Measurements from ENCODE around the gene NR5A2.
"Not testable (repeated sequence)": the region's sequence is repeated elsewhere in the genome, so short reads cannot be mapped to it uniquely, and the experiment has no call there.

Gene NR5A2

GRCh38 chr1:200163911-200164310, 136.4 kb downstream of the NR5A2 start:
- DNase-seq (ENCODE audit: low read depth in 2 of 2): no peak

DNA sequence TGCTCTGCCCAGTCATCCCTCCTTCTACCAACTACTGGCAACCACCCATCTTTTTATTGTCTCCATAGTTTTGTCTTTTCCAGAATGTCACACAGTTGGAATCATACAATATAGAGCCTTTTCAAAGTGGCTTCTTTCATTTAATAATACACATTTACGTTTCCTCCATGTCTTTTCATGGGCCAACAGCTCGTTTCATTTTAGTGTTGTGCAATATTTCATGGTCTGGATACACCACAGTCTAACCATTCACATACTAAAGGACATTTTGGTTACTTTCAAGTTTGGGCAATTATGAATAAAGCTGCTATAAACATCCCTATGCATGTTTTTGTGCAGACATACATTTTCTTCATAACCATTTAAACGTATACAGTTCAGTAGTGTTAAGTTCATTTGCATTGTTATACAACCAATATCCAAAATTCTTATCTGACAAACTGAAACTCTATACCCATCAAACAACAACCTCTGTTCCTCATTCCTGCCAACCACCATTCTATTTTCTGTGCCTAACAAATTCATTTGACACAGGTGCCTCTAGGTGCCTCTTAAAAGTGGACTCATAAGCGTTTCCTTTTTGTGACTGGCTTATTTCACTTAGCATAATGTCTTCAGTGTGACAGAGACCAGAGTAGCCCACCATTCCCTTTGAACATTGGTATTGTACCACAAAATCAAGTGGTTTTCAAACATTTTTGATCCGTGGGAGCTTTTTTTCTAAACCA, 138.1 kb downstream of the NR5A2 start:
- DNase-seq (ENCODE audit: low read depth in 2 of 2): no peak

- no peak for DNase-seq (ENCODE audit: low read depth in 2 of 2)
Measured at GRCh38 chr1:200166411-200166810, 138.9 kb downstream of the NR5A2 start.

- DNase-seq (ENCODE audit: low read depth in 2 of 2): no peak
Measured at GRCh38 chr1:200168926-200169325, 141.4 kb downstream of the NR5A2 start.

DNA sequence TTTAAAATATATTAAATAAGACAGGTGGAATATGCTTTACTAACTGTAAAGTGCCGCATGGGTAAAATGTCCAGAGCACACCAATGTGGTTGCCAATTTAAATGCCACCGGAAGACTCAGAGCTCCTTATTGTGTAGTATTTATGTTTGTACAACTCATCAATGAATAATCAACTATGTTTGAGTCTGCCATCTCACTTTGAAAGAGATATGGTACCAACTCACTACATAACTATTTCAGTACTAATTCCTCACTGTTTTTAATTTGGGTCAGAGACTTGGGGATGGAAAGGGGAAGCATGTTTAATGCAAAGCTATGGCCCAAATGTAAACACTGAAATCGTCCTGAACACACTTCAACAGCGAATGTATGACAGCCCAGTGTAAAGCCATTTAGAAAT, 144.8 kb downstream of the NR5A2 start:
- DNase-seq (ENCODE audit: low read depth in 2 of 2): no peak

DNA sequence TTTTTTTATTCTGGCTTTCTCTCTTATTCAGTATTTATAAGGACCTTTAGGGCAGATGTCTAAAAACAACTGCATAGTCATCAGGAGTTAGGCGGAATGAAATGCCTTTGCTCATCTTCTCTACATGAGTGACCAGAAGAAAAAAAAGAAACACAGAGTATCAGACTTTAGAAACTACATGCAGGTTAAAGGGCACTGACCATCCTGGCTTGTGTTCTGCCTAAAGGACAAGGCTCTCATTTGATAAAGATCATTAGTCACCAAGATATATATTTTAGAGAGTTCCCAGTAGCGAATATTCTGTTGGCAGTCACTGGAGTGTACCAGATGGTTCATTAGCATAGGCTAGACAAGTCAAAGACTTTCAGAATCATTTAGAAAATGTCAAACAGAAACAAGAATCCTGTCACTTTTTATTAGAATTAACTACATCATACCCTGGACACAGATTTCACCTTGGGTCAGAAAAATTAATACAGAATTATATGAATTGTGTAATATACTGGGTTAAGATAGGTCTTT, 145.6 kb downstream of the NR5A2 start:
- DNase-seq (ENCODE audit: low read depth in 2 of 2): no peak

DNA sequence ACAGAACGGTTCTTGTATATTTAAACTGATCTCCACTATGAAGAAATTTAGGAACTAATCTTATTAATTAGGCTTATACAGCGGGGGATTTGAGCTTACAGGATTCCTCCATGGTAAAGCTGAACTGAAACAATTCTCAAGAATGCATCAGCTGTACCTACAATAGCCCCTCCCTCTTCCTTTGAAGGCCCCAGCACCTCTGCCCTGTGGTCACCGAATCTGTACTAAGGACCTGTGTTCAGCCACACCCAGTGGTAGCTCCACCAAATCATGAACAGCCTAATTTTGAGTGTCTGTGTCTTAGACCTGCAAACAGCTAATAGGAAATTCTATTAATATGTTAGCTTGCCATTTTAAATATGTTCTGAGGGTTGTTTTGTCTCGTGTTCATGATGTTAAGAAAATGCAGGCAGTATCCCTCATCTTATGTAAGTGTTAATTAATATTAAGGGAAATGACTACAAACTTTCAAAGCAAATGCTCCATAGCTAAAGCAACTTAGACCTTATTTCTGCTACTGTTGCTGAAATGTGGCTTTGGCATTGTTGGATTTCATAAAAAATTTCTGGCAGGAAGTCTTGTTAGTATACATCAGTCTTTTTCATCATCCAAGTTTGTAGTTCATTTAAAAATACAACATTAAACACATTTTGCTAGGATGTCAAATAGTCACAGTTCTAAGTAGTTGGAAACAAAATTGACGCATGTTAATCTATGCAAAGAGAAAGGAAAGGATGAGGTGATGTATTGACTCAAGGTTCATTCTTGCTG, 147.2 kb downstream of the NR5A2 start:
- DNase-seq (ENCODE audit: low read depth in 2 of 2): no peak

- DNase-seq (ENCODE audit: low read depth in 2 of 2): no peak
Measured at GRCh38 chr1:200176181-200176580, 148.7 kb downstream of the NR5A2 start.

DNA sequence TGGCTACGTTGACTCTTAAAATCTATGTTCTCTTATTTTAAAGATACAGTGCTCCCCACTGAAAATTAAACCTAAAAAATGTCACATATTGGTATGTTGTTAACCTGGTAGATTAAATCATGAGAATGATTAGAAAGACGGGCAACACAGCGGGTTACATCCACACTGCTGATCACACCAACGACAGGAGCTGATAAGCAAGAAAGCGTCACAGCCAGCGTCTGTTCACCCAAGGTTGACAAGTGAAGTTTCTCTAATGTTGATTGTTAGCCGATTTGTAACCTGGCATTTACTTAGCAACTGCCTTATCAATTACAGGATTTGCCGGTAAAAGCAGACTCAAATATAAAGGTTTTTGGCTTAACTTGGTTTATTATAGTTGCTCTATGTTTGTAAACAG, 149.3 kb downstream of the NR5A2 start:
- no peak for DNase-seq (ENCODE audit: low read depth in 2 of 2)

DNA sequence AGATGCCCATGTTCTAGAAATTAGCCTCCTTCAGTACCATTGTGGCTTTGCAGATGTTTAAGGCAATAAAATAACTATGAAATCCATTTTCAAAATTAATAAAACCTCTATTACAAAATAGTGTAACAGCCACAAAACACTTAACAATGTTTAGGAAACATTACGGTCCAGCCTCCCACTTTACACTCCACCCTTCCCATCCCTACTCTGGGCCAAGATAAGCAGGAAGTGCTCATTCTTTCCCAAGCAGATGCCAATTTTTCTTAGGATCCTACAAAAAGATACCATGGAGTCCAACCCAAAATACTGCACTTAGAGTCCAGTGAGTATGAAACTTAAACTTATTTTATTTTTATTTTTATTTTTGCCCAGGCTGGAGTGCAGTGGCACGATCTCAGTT, 150.8 kb downstream of the NR5A2 start:
- DNase-seq (ENCODE audit: low read depth in 2 of 2): no peak

GRCh38 chr1:200179126-200179780, 151.7 kb downstream of the NR5A2 start:
- DNase-seq (ENCODE audit: low read depth in 2 of 2): no peak

DNA sequence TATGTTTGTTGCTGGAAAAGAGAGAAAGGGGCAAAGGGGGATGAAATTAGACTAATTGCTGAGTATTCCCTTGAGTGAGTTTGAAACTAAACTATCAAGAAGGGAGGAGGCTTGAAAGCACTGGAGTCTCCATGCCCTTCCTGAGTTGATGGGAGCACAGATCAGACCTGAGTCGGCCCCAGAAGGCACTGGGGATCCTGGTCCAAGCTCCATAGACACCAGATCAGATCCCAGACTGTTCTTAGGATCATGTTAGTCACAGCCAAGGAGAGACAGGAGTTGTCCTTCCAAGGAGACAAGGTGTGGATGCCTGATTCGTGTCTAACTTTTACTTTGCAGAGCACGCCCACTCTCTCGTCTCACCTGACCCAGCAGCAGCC, 152.3 kb downstream of the NR5A2 start:
- no peak for DNase-seq (ENCODE audit: low read depth in 2 of 2)

- DNase-seq (ENCODE audit: low read depth in 2 of 2): no peak
Measured at GRCh38 chr1:200180821-200181220, 153.3 kb downstream of the NR5A2 start.

GRCh38 chr1:200181861-200182260, 154.4 kb downstream of the NR5A2 start:
- no peak for DNase-seq (ENCODE audit: low read depth in 2 of 2)

DNA sequence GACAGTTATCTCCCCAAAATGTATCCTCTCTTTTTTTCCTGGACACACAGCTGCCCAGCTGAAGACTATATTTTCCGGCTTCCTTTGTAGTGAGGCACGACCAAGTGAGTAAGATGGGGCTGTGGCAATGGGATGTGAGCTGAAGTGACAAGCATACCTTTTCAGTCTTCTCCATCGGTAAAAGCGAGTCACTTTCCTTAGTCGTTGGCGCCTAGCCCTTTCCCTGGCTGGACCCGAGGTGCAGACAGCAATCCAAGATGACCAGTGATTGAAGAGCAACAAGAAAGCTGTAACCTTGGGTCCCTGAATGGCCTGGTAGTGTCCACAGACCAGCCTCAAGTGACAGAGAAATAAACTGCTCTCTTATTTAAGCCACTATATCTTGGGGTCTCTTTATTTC, 155.2 kb downstream of the NR5A2 start:
- DNase-seq (ENCODE audit: low read depth in 2 of 2): no peak

GRCh38 chr1:200183637-200184036, 156.1 kb downstream of the NR5A2 start:
- no peak for DNase-seq (ENCODE audit: low read depth in 2 of 2)

DNA sequence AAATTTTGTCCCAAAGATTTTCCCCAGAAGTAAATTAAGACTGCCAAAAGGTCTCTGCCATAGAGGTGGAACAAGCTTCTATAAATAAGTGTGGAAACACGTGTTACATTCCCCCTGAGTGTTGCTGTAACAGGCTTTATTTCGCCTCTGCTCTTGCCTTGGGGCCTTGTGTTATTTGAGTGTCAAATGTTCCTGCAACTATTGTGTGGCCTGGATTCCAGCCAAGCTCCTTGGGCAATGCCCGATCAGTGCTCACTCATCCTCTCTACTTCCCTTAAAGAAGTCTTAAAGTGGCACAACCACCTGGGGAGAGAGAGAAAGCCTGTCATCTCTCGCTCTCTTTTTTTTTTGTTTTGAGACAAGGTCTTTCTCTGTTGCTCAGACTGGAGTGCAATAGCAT, 156.7 kb downstream of the NR5A2 start:
- DNase-seq (ENCODE audit: low read depth in 2 of 2): no peak

DNA sequence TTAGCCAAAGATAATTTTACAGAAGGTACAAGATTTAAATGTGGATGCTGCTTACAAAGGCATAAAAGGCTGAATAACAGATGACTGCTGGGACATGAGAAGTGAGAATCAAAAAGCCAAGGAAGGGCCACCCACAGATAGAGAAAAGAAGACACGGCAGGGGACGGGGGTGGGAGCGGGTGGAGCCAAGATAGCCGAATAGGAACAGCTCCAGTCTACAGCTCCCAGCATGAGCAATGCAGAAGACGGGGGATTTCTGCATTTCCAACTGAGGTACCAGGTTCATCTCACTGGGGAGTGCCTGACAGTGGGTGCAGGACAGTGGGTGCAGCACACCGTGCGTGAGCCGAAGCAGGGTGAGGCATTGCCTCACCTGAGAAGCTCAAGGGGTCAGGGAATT, 157.7 kb downstream of the NR5A2 start:
- DNase-seq (ENCODE audit: low read depth in 2 of 2): not testable (repeated sequence)

DNA sequence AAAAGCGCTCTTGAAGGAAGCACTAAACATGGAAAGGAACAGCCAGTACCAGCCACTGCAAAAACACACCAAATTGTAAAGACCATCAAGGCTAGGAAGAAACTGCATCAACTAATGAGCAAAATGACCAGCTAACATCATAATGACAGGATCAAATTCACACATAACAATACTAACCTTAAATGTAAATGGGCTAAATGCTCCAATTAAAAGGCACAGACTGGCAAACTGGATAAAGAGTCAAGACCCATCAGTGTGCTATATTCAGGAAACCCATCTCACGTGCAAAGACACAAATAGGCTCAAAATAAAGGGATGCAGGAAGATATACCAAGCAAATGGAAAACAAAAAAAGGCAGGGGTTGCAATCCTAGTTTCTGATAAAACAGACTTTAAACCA, 159.8 kb downstream of the NR5A2 start:
- DNase-seq (ENCODE audit: low read depth in 2 of 2): not testable (repeated sequence)

GRCh38 chr1:200191993-200192392, 164.5 kb downstream of the NR5A2 start:
- DNase-seq (ENCODE audit: low read depth in 2 of 2): no peak

DNA sequence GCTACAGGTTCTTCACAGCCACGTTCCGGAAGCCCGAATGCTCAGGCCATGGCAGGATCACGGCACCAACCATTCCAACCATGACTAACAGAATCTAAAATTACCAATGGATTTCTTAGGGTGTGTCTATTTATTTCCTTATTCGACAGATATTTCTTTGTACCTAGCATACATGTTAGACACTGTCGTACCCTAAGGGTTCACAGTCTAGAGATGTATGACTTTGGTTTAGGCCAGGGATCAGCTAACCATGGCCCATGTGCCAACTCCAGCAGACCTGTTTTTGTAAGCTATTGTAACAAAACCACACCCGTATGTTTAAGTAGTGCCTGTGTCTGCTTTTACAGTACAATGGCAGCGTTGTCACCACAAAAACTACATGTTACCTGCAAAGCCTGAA, 167.0 kb downstream of the NR5A2 start:
- no peak for DNase-seq (ENCODE audit: low read depth in 2 of 2)

DNA sequence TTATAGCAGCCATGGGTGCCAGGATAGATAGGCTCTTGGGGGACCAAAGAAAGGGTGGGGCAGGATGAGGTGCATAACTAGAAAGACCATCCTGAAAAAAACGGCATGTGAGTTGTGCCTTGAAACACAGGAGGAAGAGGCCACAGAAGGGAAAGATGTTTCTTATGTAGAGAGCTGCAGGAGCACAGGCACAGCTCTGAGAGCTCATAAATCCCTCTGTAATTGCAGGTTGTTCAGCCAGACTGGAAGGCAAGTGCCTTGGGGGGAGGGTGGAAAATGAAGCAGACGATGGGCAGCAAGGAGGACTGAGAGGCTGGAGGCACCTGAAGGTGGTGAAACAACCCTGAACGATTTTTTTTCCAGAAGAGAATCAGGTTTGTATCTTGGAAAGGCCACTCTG, 170.7 kb downstream of the NR5A2 start:
- no peak for DNase-seq (ENCODE audit: low read depth in 2 of 2)

Measured in stimulated activated CD8-positive, alpha-beta memory T cell treated with anti-CD3 and anti-CD28 coated beads, Interleukin-2, amount 100 ng/mL, for 48 hours (primary cell).